H9 (cell line): ENCODE results near the gene PEX26. TPM values are rescaled to one million over a fixed set of nuclear protein-coding genes. Genes with fewer than 3 reads are reported as not detected.

Experiments
- DNase-seq: peaks from one replicate; pipeline ENCODE4 v3.0.0-alpha.2; 2017
- H2AFZ ChIP-seq: one replicate; pipeline ENCODE4 v1.6.1; 2013; ENCODE audit warnings: mild to moderate bottlenecking, low read length, control low read depth, moderate library complexity
- H2AK5ac ChIP-seq: 2 replicates; pipeline ENCODE4 v1.6.1; 2013; ENCODE audit warnings: low read length, control low read depth, mixed read lengths; ENCODE audit not compliant: insufficient read length
- H2BK120ac ChIP-seq: one replicate; pipeline ENCODE4 v1.6.1; 2013; ENCODE audit warnings: low read depth, mild to moderate bottlenecking, low read length, control low read depth, inconsistent platforms; ENCODE audit not compliant: poor library complexity, severe bottlenecking
- H2BK12ac ChIP-seq: 2 replicates; pipeline ENCODE4 v1.6.1; 2013; ENCODE audit warnings: low read length, control low read depth, mixed read lengths, low read depth; ENCODE audit not compliant: insufficient read length
- H2BK15ac ChIP-seq: 2 replicates; pipeline ENCODE4 v1.6.1; 2013; ENCODE audit warnings: low read depth, low read length, control low read depth
- H2BK20ac ChIP-seq: one replicate; pipeline ENCODE4 v1.6.1; 2013; ENCODE audit warnings: low read depth, mild to moderate bottlenecking, low read length, control low read depth, inconsistent platforms; ENCODE audit not compliant: poor library complexity, severe bottlenecking
- H2BK5ac ChIP-seq: 2 replicates; pipeline ENCODE4 v1.6.1; 2013; ENCODE audit warnings: low read length, control low read depth, mixed read lengths; ENCODE audit not compliant: insufficient read length
- H3K14ac ChIP-seq: 2 replicates; pipeline ENCODE4 v1.6.1; 2013; ENCODE audit warnings: low read length, control low read depth; ENCODE audit not compliant: insufficient read depth
- H3K18ac ChIP-seq: 2 replicates; pipeline ENCODE4 v1.6.1; 2013; ENCODE audit warnings: low read depth, mild to moderate bottlenecking, mixed read lengths, low read length, control low read depth; ENCODE audit not compliant: insufficient read length
- H3K23ac ChIP-seq: 2 replicates; pipeline ENCODE4 v1.6.1; 2013; ENCODE audit warnings: low read length, control low read depth, mixed read lengths, low read depth; ENCODE audit not compliant: insufficient read length
- H3K23me2 ChIP-seq: 2 replicates; pipeline ENCODE4 v1.6.1; 2013; ENCODE audit warnings: low read depth, mild to moderate bottlenecking, mixed read lengths, low read length, control low read depth; ENCODE audit not compliant: insufficient read length, poor library complexity, severe bottlenecking
- H3K27ac ChIP-seq: 2 replicates; pipeline ENCODE4 v1.5.1; 2013; ENCODE audit warnings: low read length, control low read depth, mixed read lengths, low read depth; ENCODE audit not compliant: insufficient read length
- H3K27me3 ChIP-seq: 2 replicates; pipeline ENCODE4 v1.6.1; 2013; ENCODE audit warnings: low read length, control low read depth, inconsistent platforms; ENCODE audit not compliant: insufficient read depth
- H3K4ac ChIP-seq: 2 replicates; pipeline ENCODE4 v1.6.1; 2013; ENCODE audit warnings: low read depth, mild to moderate bottlenecking, control low read depth, inconsistent platforms, low read length, moderate library complexity
- H3K4me1 ChIP-seq: 2 replicates; pipeline ENCODE4 v1.6.1; 2013; ENCODE audit warnings: low read length, control low read depth, inconsistent platforms; ENCODE audit not compliant: insufficient read depth
- H3K4me2 ChIP-seq: 2 replicates; pipeline ENCODE4 v1.6.1; 2013; ENCODE audit warnings: low read length, control low read depth, mixed read lengths; ENCODE audit not compliant: insufficient read length, insufficient read depth
- H3K56ac ChIP-seq: 2 replicates; pipeline ENCODE4 v1.6.1; 2013; ENCODE audit warnings: low read depth, mild to moderate bottlenecking, mixed read lengths, low read length, control low read depth; ENCODE audit not compliant: insufficient read length
- H3K79me1 ChIP-seq: 2 replicates; pipeline ENCODE4 v1.6.1; 2013; ENCODE audit warnings: low read depth, mild to moderate bottlenecking, moderate library complexity, low read length, control low read depth, inconsistent platforms; ENCODE audit not compliant: insufficient read depth, poor library complexity, severe bottlenecking
- H3K79me2 ChIP-seq: 2 replicates; pipeline ENCODE4 v1.6.1; 2013; ENCODE audit warnings: low read length, control low read depth, inconsistent platforms; ENCODE audit not compliant: insufficient read depth
- H3K9ac ChIP-seq: 2 replicates; pipeline ENCODE4 v1.6.1; 2013; ENCODE audit warnings: low read length, control low read depth, mixed read lengths; ENCODE audit not compliant: insufficient read length; ENCODE audit errors: extremely low read depth
- H3K9me3 ChIP-seq: one replicate; pipeline ENCODE4 v1.6.1; 2013; ENCODE audit warnings: low read depth, low read length, inconsistent platforms; ENCODE audit not compliant: control insufficient read depth
- H3T11ph ChIP-seq: one replicate; pipeline ENCODE4 v1.6.1; 2013; ENCODE audit warnings: mild to moderate bottlenecking, low read length, control low read depth, inconsistent platforms
- H4K20me1 ChIP-seq: one replicate; pipeline ENCODE4 v1.6.1; 2013; ENCODE audit not compliant: control insufficient read depth, insufficient read length, insufficient read depth
- H4K5ac ChIP-seq: 2 replicates; pipeline ENCODE4 v1.6.1; 2013; ENCODE audit warnings: low read depth, mild to moderate bottlenecking, mixed read lengths, low read length, control low read depth; ENCODE audit not compliant: insufficient read length
- H4K8ac ChIP-seq: replicated peaks from 2 replicates; pipeline ENCODE4 v1.6.1; 2013; ENCODE audit warnings: low read length, control low read depth, mixed read lengths, low read depth; ENCODE audit not compliant: insufficient read length
- H4K91ac ChIP-seq: 2 replicates; pipeline ENCODE4 v1.6.1; 2013; ENCODE audit warnings: low read depth, mild to moderate bottlenecking, moderate library complexity, mixed read lengths, low read length, control low read depth; ENCODE audit not compliant: insufficient read length
- H3K27ac Mint-ChIP-seq, 3 experiments: 2 replicates in 2 of 3; 3 replicates in 1 of 3; pipeline ENCODE4 v1.8.0; 2020 to 2021; ENCODE audit warnings: mixed read lengths in 3 of 3, mild to moderate bottlenecking in 1 of 3, moderate library complexity in 1 of 3
- H3K27me3 Mint-ChIP-seq: 2 replicates; pipeline ENCODE4 v1.8.0; 2021; ENCODE audit warnings: low read depth, mild to moderate bottlenecking, moderate library complexity, mixed read lengths
- H3K36me3 Mint-ChIP-seq, 3 experiments: 2 replicates in 2 of 3; 3 replicates in 1 of 3; pipeline ENCODE4 v1.8.0; 2020 to 2021; ENCODE audit warnings: low read depth in 3 of 3, mixed read lengths in 3 of 3; ENCODE audit not compliant: insufficient read depth in 1 of 3
- H3K4me1 Mint-ChIP-seq, 2 experiments: 2 replicates each; pipeline ENCODE4 v1.8.0; 2020; ENCODE audit warnings: mixed read lengths in 2 of 2
- H3K4me3 Mint-ChIP-seq, 2 experiments: 2 replicates in 1 of 2; 3 replicates in 1 of 2; pipeline ENCODE4 v1.8.0; 2020 to 2021; ENCODE audit warnings: mild to moderate bottlenecking in 2 of 2, mixed read lengths in 2 of 2, moderate library complexity in 1 of 2
- H3K9me3 Mint-ChIP-seq, 2 experiments: 2 replicates in 1 of 2; 3 replicates in 1 of 2; pipeline ENCODE4 v1.8.0; 2020; ENCODE audit warnings: mild to moderate bottlenecking in 2 of 2, mixed read lengths in 2 of 2, moderate library complexity in 1 of 2
- CTCF ChIP-seq: fragments of 200-600 bp; sonication (generic); conservative IDR thresholded peaks from 3 replicates; pipeline ENCODE4 v1.8.0; 2021; ENCODE audit warnings: antibody characterized with exemption, mild to moderate bottlenecking
- WGBS: extraction: QIAGEN DNeasy Blood & Tissue Kit; methylation state at CpG from one replicate; pipeline ENCODE4 v1.1.7; 2013; ENCODE audit warnings: missing lambda C conversion rate, low lambda C conversion rate, mixed read lengths; ENCODE audit not compliant: insufficient read length; ENCODE audit errors: extremely low coverage; 5-methylcytosine and 5-hydroxymethylcytosine counted together
- total RNA-seq: library from RNA; stranded (reverse); gene quantifications from 2 replicates; pipeline ENCODE4 v1.2.1, GENCODE V29; 2021

Gene PEX26
- total RNA-seq, 1 experiment from 2014 or later = 35.4 TPM

GRCh38 chr22:18146389-18146753 is 68.6 kb downstream of the PEX26 start:
- no peak overlapping the region for H3K23ac ChIP-seq
- TF ChIP-seq CTCF = no peak

More at GRCh38 chr22:18146389-18146753, 68.6 kb downstream of the PEX26 start:
- Mint-ChIP-seq H3K9me3 (peaks cover 4 to 9% of the 10 kb centered on the region in 2 experiments), H3K36me3 (peaks cover under 1 to 4% (median 3%) of the 10 kb centered on the region in 3 experiments; a peak in 5 of 7 replicates), H3K27me3 (peaks cover 25% of the 10 kb centered on the region), H3K4me3 (no peak overlapping the region), H3K27ac (no peak overlapping the region), H3K4me1 (peaks cover 4% of the 10 kb centered on the region in 2 experiments; a peak in 3 of 4 replicates)
- H3K4me1 ChIP-seq = no peaks in the 10 kb centered on the region
- H3K14ac ChIP-seq = no peak overlapping the region
- H4K8ac ChIP-seq = no peak overlapping the region
- H3K18ac ChIP-seq = no peak overlapping the region
- H3K23me2 ChIP-seq = no peaks in the 10 kb centered on the region
- no peak overlapping the region for H3K56ac ChIP-seq
- no peak overlapping the region for H3K27ac ChIP-seq
- no peak for DNase-seq
- H3K79me1 ChIP-seq = no peaks in the 10 kb centered on the region
- no peak overlapping the region for H4K91ac ChIP-seq
- H4K20me1 ChIP-seq = no peaks in the 10 kb centered on the region
- H2AFZ ChIP-seq = no peak overlapping the region
- H3K4ac ChIP-seq = no peak overlapping the region
- no peaks in the 10 kb centered on the region for H3K79me2 ChIP-seq
- no peak overlapping the region for H3T11ph ChIP-seq
- H3K9me3 ChIP-seq = no peaks in the 10 kb centered on the region
- H3K9ac ChIP-seq = no peak overlapping the region
- no peak overlapping the region for H3K4me2 ChIP-seq
- whole genome bisulfite sequencing = no CpG with 5 or more reads among the region's 3 CpGs
- no peak overlapping the region for H4K5ac ChIP-seq
- H2BK120ac ChIP-seq = no peak overlapping the region
- no peak overlapping the region for H2BK15ac ChIP-seq
- H2BK12ac ChIP-seq = no peak overlapping the region
- H2BK20ac ChIP-seq = no peak overlapping the region
- no peak overlapping the region for H2BK5ac ChIP-seq
- H3K27me3 ChIP-seq = no peaks in the 10 kb centered on the region; the same call in 1 of the 2 replicates
- no peak overlapping the region for H2AK5ac ChIP-seq
